Epithelial cell of umbilical artery (primary cell): ENCODE data around the gene PNPLA5. TPM values are rescaled to one million over a fixed set of nuclear protein-coding genes. Genes with fewer than 3 reads are reported as not detected.

Source experiments
- total RNA-seq: library from RNA; depleted of rRNA; stranded (reverse); fragments of >200 nt; gene quantifications from 2 replicates; pipeline ENCODE4 v1.2.3, GENCODE V29; 2014

The PNPLA5 gene, protein sequence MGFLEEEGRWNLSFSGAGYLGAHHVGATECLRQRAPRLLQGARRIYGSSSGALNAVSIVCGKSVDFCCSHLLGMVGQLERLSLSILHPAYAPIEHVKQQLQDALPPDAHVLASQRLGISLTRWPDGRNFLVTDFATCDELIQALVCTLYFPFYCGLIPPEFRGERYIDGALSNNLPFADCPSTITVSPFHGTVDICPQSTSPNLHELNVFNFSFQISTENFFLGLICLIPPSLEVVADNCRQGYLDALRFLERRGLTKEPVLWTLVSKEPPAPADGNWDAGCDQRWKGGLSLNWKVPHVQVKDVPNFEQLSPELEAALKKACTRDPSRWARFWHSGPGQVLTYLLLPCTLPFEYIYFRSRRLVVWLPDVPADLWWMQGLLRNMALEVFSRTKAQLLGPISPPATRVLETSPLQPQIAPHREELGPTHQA
- total RNA-seq = not detected in 2 replicates

DNA sequence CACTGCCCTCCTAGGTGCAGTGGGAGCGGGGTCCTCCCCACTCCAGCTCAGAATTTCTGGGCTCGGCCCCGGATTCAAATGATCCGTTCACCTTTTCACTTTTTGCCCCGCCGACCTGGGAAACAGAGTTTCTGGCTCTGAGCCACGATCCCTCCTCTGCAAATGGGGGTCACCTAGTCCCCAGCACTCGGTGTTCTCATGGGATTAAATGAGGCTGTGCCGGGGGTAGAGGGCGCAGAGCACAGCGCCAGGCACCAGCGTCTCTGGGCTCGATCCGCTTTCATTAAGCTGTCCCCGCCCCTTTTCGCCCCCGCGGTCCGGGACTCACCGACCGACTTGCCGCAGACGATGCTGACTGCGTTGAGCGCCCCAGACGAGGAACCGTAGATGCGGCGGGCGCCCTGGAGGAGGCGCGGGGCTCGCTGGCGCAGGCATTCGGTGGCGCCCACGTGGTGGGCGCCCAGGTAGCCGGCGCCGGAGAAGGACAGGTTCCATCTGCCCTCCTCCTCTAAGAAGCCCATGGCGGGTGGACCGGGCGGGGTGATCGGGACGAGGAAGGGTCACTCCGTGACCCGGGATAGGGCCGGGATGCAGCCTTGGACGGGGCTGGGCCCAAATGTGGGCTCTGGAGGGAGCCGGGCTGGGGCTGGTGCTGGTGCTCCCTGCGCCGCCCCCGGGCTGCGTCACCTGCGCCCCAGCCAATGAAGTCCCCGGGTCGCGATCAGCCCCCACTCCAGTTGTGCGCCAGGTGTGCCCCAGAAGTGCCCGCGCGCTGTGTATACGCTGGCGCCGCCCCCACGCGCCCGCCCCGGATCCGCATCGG is at the start of gene PNPLA5:
PNPLA5 (minus strand) TSS at position 654 of the 823 bp plus-strand sequence; CDS start at position 521, 133 bp downstream.

DNA sequence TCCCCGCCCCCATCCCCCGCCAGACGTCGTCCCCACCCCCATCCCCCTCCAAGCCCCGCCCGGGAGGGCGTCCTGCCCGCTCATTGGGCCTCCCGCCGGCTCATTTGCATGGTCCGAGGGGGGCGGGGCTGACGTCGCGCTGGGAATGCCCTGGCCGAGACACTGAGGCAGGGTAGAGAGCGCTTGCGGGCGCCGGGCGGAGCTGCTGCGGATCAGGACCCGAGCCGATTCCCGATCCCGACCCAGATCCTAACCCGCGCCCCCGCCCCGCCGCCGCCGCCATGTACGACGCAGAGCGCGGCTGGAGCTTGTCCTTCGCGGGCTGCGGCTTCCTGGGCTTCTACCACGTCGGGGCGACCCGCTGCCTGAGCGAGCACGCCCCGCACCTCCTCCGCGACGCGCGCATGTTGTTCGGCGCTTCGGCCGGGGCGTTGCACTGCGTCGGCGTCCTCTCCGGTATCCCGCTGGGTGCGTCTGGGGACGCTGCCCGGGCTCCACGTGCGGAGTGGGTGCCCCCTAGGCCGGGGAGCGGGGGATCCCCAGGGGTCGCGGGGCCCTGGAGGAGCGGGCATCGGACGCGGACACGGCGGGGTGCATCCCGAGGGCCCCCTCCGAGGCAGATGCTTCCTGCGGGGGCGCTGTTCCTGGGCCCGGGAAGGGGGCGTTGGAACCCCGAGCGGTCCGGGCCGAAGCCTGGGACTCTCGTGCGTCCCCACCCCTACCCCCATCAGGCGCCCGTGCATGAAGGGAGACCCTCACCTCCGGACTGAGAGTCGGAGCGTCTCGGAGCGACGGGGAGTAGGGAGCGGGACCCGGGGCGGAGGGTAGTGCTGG is 32.0 kb upstream of the PNPLA5 start, which contains the start of gene PNPLA3:
PNPLA3 (plus strand) TSS at position 175 of the 834 bp plus-strand sequence; CDS start at position 282, 107 bp downstream.

DNA sequence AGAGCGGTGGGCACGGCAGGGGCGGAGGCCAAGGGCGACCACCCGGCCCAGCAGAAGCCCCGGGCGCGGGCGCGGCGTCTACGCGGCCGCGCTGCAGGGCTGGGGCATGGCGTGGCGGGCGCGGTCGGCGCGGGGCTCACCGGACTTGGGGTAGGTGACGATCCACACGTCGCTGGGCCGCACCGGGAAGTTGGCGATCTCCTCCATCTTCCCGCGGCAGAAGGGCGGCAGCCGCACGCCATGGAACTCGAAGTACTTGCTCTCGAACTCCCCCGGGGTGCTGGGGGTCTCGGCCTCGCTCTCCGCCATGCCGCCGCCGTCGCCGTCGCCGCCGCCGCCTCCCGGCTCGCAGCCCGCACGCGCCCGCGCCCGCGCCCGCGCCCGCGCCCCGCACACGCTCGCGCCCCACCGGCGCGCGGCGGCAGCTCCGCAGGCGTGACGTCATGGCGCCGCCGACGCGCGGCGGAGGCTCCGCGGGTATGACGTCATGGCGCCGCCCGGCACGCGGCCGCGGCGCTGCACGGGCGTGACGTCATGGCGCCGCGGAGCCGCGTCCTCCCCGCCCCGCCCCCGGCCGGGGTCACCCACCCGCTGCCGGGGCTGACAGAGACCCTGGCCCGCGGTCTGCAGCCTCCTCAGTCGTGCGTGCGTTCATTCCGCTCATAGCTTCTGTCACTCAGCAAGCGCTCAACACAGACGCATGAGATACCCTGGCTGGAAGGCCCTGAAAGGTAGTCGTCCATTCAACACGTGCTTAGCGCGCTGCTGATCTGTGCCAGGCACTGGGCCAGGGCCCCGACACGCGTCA is 29.5 kb downstream of the PNPLA5 start, which contains the start of gene SULT4A1:
SULT4A1 (minus strand) TSS at position 440 of the 808 bp plus-strand sequence; CDS start at position 309, 131 bp downstream.

Other genes with a start within 250 kb of the PNPLA5 start
- gene EFCAB6, start 79.7 kb downstream of the PNPLA5 start, total RNA-seq = 0.30 and 0.65 TPM in 2 replicates
- 0.32 TPM in 1 of 2 replicates, not detected in the other for gene SULT4A1, start 29.5 kb downstream of the PNPLA5 start, total RNA-seq
- gene PNPLA3, start 31.8 kb upstream of the PNPLA5 start, total RNA-seq = 3.9 and 4.4 TPM in 2 replicates
- 52.3 and 61.2 TPM in 2 replicates for gene SAMM50, start 63.4 kb upstream of the PNPLA5 start, total RNA-seq
- 61.9 and 89.6 TPM in 2 replicates for gene PARVB, start 132.3 kb upstream of the PNPLA5 start, total RNA-seq